ENCODE measurements around the gene CPTP.

CPTP gene

GRCh38 chr1:1322418-1322817 lies 2.2 kb upstream of the CPTP start:
- DNase-seq, result no peak

GRCh38 chr1:1322952-1323351 lies 1.6 kb upstream of the CPTP start:
- DNase-seq, result no peak

DNA sequence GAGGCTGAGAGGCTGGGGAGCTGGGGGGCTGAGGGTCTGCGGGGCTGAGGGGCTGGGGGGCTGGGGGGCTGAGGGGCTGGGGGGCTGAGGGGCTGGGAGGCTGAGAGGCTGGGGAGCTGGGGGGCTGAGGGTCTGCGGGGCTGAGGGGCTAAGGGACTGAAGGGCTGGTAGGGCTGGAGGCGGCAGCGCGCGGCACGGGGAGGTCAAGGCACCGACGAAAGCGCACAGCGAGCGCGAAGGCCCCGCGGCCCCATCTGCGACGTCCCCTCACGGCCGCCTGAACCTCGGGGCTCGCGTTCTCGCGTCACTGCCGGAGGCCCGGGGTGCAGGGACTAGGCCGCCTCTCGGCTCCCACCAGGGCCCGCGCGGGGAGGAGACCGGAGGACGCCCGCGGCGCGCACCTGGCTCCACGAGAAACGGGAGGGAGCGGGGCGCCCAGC lies 498 bp upstream of the CPTP start:
- DNase-seq, result no peak

- no peak for DNase-seq
Measured at GRCh38 chr1:1325288-1326074, 879 bp downstream of the CPTP start.

GRCh38 chr1:1326075-1326605 lies 1.5 kb downstream of the CPTP start:
- DNase-seq, result no peak

DNA sequence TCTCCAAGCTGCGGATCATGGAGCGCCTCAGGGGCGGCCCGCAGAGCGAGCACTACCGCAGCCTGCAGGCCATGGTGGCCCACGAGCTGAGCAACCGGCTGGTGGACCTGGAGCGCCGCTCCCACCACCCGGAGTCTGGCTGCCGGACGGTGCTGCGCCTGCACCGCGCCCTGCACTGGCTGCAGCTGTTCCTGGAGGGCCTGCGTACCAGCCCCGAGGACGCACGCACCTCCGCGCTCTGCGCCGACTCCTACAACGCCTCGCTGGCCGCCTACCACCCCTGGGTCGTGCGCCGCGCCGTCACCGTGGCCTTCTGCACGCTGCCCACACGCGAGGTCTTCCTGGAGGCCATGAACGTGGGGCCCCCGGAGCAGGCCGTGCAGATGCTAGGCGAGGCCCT lies 2.7 kb downstream of the CPTP start:
- DNase-seq, result no peak

DNA sequence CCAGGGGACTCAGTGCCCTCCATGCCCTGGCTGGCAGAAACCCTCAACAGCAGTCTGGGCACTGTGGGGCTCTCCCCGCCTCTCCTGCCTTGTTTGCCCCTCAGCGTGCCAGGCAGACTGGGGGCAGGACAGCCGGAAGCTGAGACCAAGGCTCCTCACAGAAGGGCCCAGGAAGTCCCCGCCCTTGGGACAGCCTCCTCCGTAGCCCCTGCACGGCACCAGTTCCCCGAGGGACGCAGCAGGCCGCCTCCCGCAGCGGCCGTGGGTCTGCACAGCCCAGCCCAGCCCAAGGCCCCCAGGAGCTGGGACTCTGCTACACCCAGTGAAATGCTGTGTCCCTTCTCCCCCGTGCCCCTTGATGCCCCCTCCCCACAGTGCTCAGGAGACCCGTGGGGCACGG lies 3.7 kb downstream of the CPTP start:
- no peak for DNase-seq

- no peak for DNase-seq
Measured at GRCh38 chr1:1329304-1330210, 5.0 kb downstream of the CPTP start.

DNA sequence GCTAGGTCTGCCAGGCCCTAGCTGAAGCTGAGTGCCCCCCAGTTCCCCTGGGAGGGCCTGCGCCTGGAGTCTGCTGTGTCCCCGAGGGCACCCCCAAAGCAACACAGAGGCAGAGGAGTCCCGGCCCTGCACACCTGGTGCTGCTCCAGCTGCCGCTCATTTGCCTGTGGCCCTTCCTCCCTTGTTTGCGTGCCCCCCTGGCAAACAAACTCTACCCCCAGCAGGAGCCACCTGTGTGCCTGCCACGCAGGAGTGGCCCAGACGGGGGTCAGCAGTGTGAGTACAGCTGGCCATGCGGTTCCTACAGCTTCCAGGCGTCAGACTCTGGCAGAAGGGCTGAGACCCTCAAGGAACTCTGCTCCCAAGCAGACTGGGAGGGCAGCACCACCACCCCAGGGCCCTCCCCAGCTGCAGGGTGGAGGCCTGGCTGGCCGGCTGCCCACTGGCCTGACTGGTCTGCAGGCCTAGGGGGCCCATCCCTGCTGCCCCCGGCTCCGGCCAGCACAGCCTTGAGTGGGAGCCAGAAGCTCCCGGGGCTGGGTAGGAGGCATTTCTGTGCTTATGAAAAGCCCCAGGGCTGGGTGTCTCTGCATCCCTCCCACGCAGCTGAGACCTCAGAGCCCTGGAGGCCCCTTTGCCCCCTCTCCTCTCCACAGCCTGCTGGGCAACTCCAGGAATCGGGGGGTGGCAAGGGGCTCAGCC lies 5.9 kb downstream of the CPTP start:
- DNase-seq, result no peak

- DNase-seq, result no peak
Measured at GRCh38 chr1:1331068-1331965, 6.7 kb downstream of the CPTP start, which contains the start of gene TAS1R3. TAS1R3 (plus strand) TSS chr1:1331280; CDS start chr1:1331346, 66 bp downstream.

- DNase-seq, result no peak
Measured at GRCh38 chr1:1332031-1332755, 7.6 kb downstream of the CPTP start.

GRCh38 chr1:1332774-1333480 lies 8.3 kb downstream of the CPTP start:
- no peak for DNase-seq

GRCh38 chr1:1333551-1334241 lies 9.1 kb downstream of the CPTP start:
- DNase-seq, result no peak

GRCh38 chr1:1334835-1335234 lies 10.2 kb downstream of the CPTP start:
- no peak for DNase-seq

- DNase-seq, result no peak
Measured at GRCh38 chr1:1335283-1335682, 10.7 kb downstream of the CPTP start.

- no peak for DNase-seq
Measured at GRCh38 chr1:1335792-1336248, 11.2 kb downstream of the CPTP start.

DNA sequence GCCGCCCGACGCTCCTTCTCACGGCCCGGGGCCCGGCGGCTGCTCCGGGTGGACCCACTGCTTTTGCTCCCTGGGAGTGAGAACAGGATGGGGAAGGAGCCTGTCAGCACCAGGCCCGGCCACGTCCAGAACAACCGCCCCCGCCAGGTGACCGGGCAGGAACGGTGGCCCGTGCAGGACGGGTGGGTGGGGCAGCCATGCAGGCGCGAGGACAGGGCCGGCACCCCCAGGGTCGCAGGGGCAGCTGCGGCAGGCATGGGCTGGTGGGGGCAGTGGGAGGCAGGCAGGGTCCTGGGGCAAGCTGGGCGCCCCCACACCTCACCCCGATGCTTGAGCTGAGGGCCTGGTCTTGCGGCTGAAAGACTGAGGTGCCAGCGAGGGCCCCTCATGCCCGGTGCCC lies 11.8 kb downstream of the CPTP start:
- no peak for DNase-seq

DNA sequence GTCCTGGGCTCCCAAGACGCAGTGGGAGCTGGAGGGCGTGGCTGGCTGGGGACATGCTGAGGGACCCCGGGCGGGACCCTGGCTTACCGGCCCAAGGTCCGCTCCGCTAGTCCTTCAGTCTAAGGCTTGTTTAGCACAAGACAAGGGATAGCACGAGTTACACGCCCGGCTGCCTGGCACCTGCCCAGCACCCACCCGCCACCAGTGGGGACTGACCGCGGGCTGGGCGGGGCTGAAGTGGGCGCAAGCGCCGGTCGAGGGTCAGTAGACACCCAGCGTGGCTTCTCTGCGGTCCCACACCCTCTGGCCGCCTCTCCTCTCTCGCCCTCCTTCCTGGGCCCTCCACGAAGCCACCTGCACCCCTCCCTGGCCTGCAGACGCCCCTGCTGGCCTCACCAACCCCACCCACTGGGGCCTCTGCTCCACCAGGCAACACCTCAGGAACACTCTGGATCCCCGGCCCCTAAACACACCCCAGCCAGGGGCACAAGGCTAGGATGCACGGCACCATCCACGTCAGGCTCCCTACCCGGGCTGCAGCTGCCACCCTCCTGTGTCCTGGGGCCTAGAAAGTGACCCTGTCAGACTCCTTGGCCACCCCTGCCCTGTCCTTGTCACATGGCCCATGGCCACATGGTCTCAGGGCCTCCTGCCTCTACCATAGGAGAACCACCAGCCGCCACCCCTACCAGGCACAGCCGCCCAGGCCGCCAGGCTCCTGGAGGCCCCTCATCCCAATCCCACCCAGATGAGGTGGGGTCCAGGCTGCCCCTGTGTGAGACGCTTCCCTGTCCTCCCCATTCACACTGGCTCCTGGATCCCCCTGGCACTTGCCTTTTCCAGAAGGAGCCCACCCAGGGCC lies 12.6 kb downstream of the CPTP start:
- DNase-seq, result no peak

- peak; percentile 84 for DNase-seq
Measured at GRCh38 chr1:1337793-1338147, 13.2 kb downstream of the CPTP start.
